AG04450 (cell line): ENCODE data around the gene DYNC1H1. TPM values are rescaled to one million over a fixed set of nuclear protein-coding genes. Genes with fewer than 3 reads are reported as not detected.

Experiments
- CTCF ChIA-PET: fragments of 300-600, 350-600 bp; formaldehyde crosslinking; extraction: SDS; loops from one replicate; lab custom pipeline; 2022; ENCODE audit warnings: antibody characterized with exemption, inconsistent platforms; lab: Charles Lee
- POLR2A ChIA-PET: fragments of 350-600 bp; formaldehyde crosslinking; extraction: SDS; loops from one replicate; lab custom pipeline; 2021; ENCODE audit warnings: antibody characterized with exemption, inconsistent platforms; lab: Yijun Ruan, JAX
- DNase-seq: peaks from one replicate; pipeline ENCODE4 v3.0.0-alpha.2; 2011; ENCODE audit warnings: low read depth, low spot score
- H3K27ac ChIP-seq: one replicate; pipeline ENCODE4 v1.5.1; 2012; ENCODE audit warnings: low read depth, low read length, control low read depth
- H3K27me3 ChIP-seq: one replicate; pipeline ENCODE4 v1.6.0; 2012; ENCODE audit warnings: low read length; ENCODE audit not compliant: control insufficient read depth, insufficient read depth
- H3K4me3 ChIP-seq: 2 replicates; pipeline ENCODE4 v1.5.1; 2011; ENCODE audit warnings: mild to moderate bottlenecking, low read depth, low read length, control low read depth
- H3K9me3 ChIP-seq: 2 replicates; pipeline ENCODE4 v1.5.1; 2012; ENCODE audit warnings: low read length; ENCODE audit not compliant: control insufficient read depth, insufficient read depth
- polyA plus RNA-seq: library from polyadenylated mRNA; depleted of rRNA; stranded (reverse); fragments of >200 nt; gene quantifications from 2 replicates; pipeline ENCODE4 v1.2.3, GENCODE V29; 2011
- TF ChIP-seq, protein P1 (sequence below): IDR thresholded peaks from 2 replicates; pipeline ENCODE4 v1.5.1; 2011; ENCODE audit warnings: low read depth, low read length, control low read depth, inconsistent platforms

DYNC1H1 gene
- polyA plus RNA-seq, 1 experiment = 189 TPM

DNA sequence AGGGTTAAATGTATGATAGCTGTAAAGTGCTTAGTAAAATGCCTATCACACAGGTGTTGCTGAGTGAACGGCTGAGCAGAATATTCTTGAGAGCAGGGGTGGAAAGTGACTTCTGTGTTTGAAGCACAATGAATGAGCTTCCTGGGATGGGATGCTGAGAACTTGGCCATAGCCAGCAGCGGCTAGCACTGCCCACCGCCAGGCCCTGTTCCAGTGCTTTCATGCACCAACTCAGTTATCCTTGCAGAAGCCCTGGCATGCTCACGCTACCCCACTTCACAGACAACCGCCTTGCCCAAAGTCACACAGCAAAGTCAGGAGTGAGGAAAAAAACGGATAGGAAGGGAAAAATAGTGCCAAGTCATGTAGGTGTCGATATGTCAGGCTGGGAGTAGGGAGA is 10.9 kb downstream of the DYNC1H1 start:
- no peaks in the 10 kb centered on the region for H3K27me3 ChIP-seq
- TF ChIP-seq, protein P1, sequence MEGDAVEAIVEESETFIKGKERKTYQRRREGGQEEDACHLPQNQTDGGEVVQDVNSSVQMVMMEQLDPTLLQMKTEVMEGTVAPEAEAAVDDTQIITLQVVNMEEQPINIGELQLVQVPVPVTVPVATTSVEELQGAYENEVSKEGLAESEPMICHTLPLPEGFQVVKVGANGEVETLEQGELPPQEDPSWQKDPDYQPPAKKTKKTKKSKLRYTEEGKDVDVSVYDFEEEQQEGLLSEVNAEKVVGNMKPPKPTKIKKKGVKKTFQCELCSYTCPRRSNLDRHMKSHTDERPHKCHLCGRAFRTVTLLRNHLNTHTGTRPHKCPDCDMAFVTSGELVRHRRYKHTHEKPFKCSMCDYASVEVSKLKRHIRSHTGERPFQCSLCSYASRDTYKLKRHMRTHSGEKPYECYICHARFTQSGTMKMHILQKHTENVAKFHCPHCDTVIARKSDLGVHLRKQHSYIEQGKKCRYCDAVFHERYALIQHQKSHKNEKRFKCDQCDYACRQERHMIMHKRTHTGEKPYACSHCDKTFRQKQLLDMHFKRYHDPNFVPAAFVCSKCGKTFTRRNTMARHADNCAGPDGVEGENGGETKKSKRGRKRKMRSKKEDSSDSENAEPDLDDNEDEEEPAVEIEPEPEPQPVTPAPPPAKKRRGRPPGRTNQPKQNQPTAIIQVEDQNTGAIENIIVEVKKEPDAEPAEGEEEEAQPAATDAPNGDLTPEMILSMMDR = no peak
- no peak overlapping the region for H3K4me3 ChIP-seq
- ChIA-PET CTCF (interaction anchor here (6.9 kb wide), 1 partner anchor 14 kb away, joined by 35 read pairs; no protein-coding TSS in a partner anchor), POLR2A (interaction anchor here (0.6 kb wide), 1 partner anchor 546 kb away, joined by 6 read pairs; no protein-coding TSS in a partner anchor)
- H3K27ac ChIP-seq = no peak overlapping the region
- DNase-seq = no peak
- H3K9me3 ChIP-seq = no peaks in the 10 kb centered on the region

DNA sequence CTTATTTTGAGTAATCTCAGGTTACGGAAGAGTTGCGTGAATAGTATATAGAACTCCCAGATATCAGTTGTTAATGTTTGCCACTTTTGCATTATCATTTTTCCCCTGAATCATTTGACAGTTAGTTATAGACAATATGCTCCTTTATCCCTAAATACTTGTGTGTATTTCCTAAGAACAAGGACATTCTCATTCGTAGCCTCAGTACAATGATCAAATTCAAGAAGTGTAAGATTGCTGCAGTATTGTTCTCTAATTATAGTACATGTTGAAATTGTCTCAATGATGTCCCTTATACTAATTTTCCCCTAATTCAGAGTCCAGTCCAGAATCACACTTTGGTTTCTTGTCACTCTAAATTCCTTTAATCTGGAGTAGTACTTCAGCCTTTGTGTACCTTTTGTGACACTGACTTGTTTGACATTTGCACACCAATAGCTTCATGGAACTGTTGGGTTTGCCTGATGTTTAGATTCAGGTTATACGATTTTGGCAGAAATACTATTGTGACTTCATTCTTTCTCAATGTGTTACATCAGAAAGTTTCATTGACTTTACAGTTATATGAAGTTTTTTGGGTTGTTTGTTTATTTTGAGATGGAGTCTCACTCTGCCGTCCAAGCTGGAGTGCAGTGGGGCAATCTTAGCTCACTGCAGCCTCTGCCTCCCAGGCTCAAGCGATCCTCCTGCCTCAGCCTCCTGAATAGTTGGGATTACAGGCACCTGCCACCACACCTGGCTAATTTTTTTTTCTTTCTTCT is 13.1 kb downstream of the DYNC1H1 start:
- no peak for DNase-seq
- ChIA-PET POLR2A (no interaction called here), CTCF (no interaction called here)
- no peaks in the 10 kb centered on the region for H3K9me3 ChIP-seq
- TF ChIP-seq, protein P1 = no peak
- H3K27ac ChIP-seq = no peak overlapping the region
- no peaks in the 10 kb centered on the region for H3K27me3 ChIP-seq
- no peak overlapping the region for H3K4me3 ChIP-seq

DNA sequence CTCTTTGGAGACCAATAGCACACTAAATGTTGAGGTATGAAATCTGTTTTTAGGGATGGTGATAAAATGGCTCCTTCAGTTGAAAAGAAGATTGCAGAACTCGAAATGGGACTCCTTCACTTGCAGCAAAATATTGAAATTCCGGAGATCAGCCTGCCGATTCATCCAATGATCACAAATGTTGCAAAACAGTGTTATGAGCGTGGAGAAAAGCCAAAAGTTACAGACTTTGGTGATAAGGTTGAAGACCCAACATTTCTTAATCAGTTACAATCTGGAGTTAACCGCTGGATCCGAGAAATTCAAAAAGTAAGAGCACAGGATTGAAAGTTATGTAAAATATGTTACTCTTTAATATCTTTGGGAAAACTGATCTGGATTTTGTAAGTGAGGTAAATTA is 15.3 kb downstream of the DYNC1H1 start:
- Histone ChIP-seq H3K9me3 (no peaks in the 10 kb centered on the region), H3K27me3 (no peaks in the 10 kb centered on the region), H3K27ac (peak overlapping the region; percentile 75), H3K4me3 (no peak overlapping the region)
- ChIA-PET POLR2A (no interaction called here), CTCF (interaction anchor here (0.6 to 1.1 kb wide), 2 partner anchors 18 to 49 kb away, joined by 3 to 4 read pairs; no protein-coding TSS in a partner anchor)
- TF ChIP-seq, protein P1 = no peak
- DNase-seq = no peak

DNA sequence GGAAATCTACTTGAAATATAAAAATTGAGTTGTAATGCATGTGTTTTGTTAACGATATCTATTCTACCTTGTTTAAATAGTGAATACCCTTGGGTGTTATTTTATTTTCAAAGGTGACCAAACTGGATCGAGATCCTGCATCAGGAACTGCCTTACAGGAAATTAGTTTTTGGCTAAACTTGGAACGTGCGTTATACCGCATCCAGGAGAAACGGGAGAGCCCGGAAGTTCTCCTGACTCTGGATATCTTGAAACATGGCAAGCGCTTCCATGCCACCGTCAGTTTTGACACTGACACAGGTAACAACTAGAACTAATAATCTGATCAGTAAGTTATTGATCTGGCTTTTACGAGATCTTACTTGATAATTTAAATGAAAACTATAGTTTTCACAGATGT is 15.9 kb downstream of the DYNC1H1 start:
- POLR2A ChIA-PET = interaction anchor here (0.6 to 1.5 kb wide), 2 partner anchors 9 to 156 kb away, joined by 3 to 4 read pairs; no protein-coding TSS in a partner anchor
- peak overlapping the region; percentile 75 for H3K27ac ChIP-seq
- TF ChIP-seq, protein P1 = no peak

DNA sequence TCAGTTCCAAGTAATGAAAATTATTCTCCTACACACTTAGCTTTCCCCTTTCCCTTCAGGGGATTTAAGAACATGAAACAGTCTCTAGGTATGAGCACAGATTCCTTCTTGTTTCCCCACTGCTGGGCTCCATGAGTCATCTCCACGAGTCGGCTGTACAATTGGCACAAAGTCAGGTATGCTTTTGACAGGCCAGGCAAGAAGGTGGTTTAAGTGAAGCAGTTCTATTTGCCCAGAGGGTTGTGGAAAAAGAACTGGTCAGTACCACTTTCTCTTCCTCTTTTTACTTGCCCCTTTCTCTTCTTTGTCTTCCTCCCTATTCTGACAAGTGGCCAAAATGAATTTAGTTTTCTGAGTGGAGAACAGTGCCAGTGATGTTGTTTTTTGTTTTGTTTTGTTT is 16.3 kb downstream of the DYNC1H1 start:
- peak overlapping the region; percentile 79 for H3K27ac ChIP-seq
- POLR2A ChIA-PET = interaction anchor here (0.6 to 1.5 kb wide), 3 partner anchors 9 to 336 kb away, joined by 3 to 6 read pairs (median 4); no protein-coding TSS in a partner anchor
- CTCF ChIA-PET = interaction anchor here (1.0 to 1.5 kb wide), 3 partner anchors 12 to 210 kb away, joined by 3 to 7 read pairs (median 6); no protein-coding TSS in a partner anchor
- H3K9me3 ChIP-seq = no peaks in the 10 kb centered on the region
- no peak overlapping the region for H3K4me3 ChIP-seq
- TF ChIP-seq, protein P1 = no peak
- DNase-seq = peak; percentile 98
- no peaks in the 10 kb centered on the region for H3K27me3 ChIP-seq

More for the DNA sequence above, 15.9 kb downstream of the DYNC1H1 start:
- Histone ChIP-seq H3K27me3 (no peaks in the 10 kb centered on the region), H3K9me3 (no peaks in the 10 kb centered on the region), H3K4me3 (no peak overlapping the region)
- no peak for DNase-seq
- CTCF ChIA-PET = interaction anchor here (1.0 to 1.5 kb wide), 3 partner anchors 11 to 209 kb away, joined by 3 to 7 read pairs (median 6); no protein-coding TSS in a partner anchor
